Measurements from ENCODE around the gene INSIG1. TPM values are rescaled to one million over a fixed set of nuclear protein-coding genes. Genes with fewer than 3 reads are reported as not detected.

INSIG1 gene
- total and polyA plus RNA-seq, 2 of the 4 experiments (the other 2 are of a cell fraction), result 19.0 to 26.0 TPM

GRCh38 chr7:155276042-155276799 lies 21.5 kb upstream of the INSIG1 start:
- CTCF ChIA-PET, result interaction anchor here (0.6 kb wide), 1 partner anchor 400 kb away, joined by 5 read pairs; no protein-coding TSS in a partner anchor
- intact Hi-C loops (cut with micrococcal nuclease), result no loop called here

More at GRCh38 chr7:155276042-155276799, 21.5 kb upstream of the INSIG1 start:
- no peaks in the 10 kb centered on the region for H3K9me1 ChIP-seq (ENCODE audit: insufficient read depth, low read length)
- dilution Hi-C loops (cut with HindIII; ENCODE audit: low sequenced_read_pairs, unreplicated experiment) (no loop called here), in situ Hi-C loops (cut with MboI; ENCODE audit: low sequenced_read_pairs) (no loop called here)
- H4K8ac ChIP-seq (ENCODE audit: low read depth in 2 of 2, low read length in 2 of 2), result no peak overlapping the region
- no TSS peak for BruUV-seq (replicated peaks)
- H3K9ac ChIP-seq (ENCODE audit: low read depth, low read length), result no peak overlapping the region
- H2AFZ ChIP-seq (replicated peaks; ENCODE audit: low read length, poor library complexity), result no peak overlapping the region
- H3K4me1 ChIP-seq (ENCODE audit: control insufficient read depth, insufficient read depth, low read length), result no peaks in the 10 kb centered on the region
- no peaks in the 10 kb centered on the region for H3K36me3 ChIP-seq (ENCODE audit: control insufficient read depth, insufficient read depth, low read length)
- no peak overlapping the region for H2BK20ac ChIP-seq (ENCODE audit: low read depth, low read length)
- 40% methylated on average over 4 of the region's 19 CpGs; no CpG with 5 or more reads in 1 of the 2 experiments for WGBS, 2 experiments (ENCODE audit: extremely low coverage in 2 of 2, insufficient read length in 1 of 2)
- no peak overlapping the region for H3K18ac ChIP-seq (ENCODE audit: low read depth, low read length)
- TF ChIP-seq RFX5 (IDR thresholded peaks at IDR 0.05; ENCODE audit: low read depth, low read length) (no peak), CEBPB (IDR thresholded peaks at IDR 0.05; ENCODE audit: low read depth, low read length) (0 out of 2 replicates have a peak, but pooled peaks have one; percentile 1), SMC3 (IDR thresholded peaks at IDR 0.05; ENCODE audit: low read depth, low read length) (no peak), USF2 (IDR thresholded peaks at IDR 0.05; ENCODE audit: low read depth, low read length) (no peak), MXI1 (IDR thresholded peaks at IDR 0.05; ENCODE audit: borderline replicate concordance, low read depth, low read length) (no peak), CHD1 (IDR thresholded peaks at IDR 0.05; ENCODE audit: low read depth, low read length) (no peak)
- TF ChIP-seq, protein P1, sequence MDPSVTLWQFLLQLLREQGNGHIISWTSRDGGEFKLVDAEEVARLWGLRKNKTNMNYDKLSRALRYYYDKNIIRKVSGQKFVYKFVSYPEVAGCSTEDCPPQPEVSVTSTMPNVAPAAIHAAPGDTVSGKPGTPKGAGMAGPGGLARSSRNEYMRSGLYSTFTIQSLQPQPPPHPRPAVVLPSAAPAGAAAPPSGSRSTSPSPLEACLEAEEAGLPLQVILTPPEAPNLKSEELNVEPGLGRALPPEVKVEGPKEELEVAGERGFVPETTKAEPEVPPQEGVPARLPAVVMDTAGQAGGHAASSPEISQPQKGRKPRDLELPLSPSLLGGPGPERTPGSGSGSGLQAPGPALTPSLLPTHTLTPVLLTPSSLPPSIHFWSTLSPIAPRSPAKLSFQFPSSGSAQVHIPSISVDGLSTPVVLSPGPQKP (IDR thresholded peaks at IDR 0.05; ENCODE audit: borderline replicate concordance, low read depth, low read length), result no peak
- no peak overlapping the region for H3K4ac ChIP-seq (ENCODE audit: low read depth, low read length)
- no peak overlapping the region for H3K4me3 ChIP-seq (ENCODE audit: insufficient read depth, low read depth, low read length)
- H3K9me3 ChIP-seq (ENCODE audit: control insufficient read depth, insufficient read depth, low read length), result no peaks in the 10 kb centered on the region
- DNase-seq (no peak), ATAC-seq (ENCODE audit: low read depth) (no peak)
- H3K4me2 ChIP-seq (ENCODE audit: low read depth, low read length), result no peak overlapping the region
- no peak overlapping the region for H3K27ac ChIP-seq (ENCODE audit: insufficient read depth, low read length)
- H3K27me3 ChIP-seq (ENCODE audit: control insufficient read depth, insufficient read depth, low read length), result peaks cover 13% of the 10 kb centered on the region
- no peak overlapping the region for H3K23ac ChIP-seq (ENCODE audit: low read depth, low read length)
- no peak overlapping the region for H2BK15ac ChIP-seq (ENCODE audit: low read depth, low read length)
- no peak overlapping the region for H4K5ac ChIP-seq (ENCODE audit: low read depth, low read length)
- no peaks in the 10 kb centered on the region for H3K79me1 ChIP-seq (ENCODE audit: low read depth in 1 of 2, low read length in 2 of 2)
- POLR2A ChIA-PET (ENCODE audit: unreplicated experiment), result no interaction called here
- no peak overlapping the region for H3K14ac ChIP-seq (replicated peaks; ENCODE audit: low read depth, low read length)
- no peak overlapping the region for H2AK5ac ChIP-seq (ENCODE audit: low read depth, low read length)
- no peaks in the 10 kb centered on the region for H4K20me1 ChIP-seq (ENCODE audit: insufficient read depth, low read length)
- no peak overlapping the region for H3K56ac ChIP-seq (ENCODE audit: extremely low read depth, insufficient read depth, low read length)
- no peak overlapping the region for H2AK9ac ChIP-seq (replicated peaks; ENCODE audit: low read depth, low read length, poor library complexity)
- H2BK120ac ChIP-seq (ENCODE audit: low read depth, low read length), result no peak overlapping the region
- H2BK5ac ChIP-seq (ENCODE audit: low read depth, low read length, poor library complexity, severe bottlenecking), result no peak overlapping the region
- no peak overlapping the region for H4K91ac ChIP-seq (ENCODE audit: insufficient read depth, low read depth, low read length)

Measured in IMR-90 (cell line).